Measurements from ENCODE around the gene PIBF1.

GRCh38 chr13:72959643-72960042 is 177.7 kb downstream of the PIBF1 start:
- TF ChIP-seq POLR2AphosphoS5 (IDR thresholded peaks at IDR 0.05) (no peak), CTCF (IDR thresholded peaks at IDR 0.05) (no peak)

Data from transverse colon (tissue), 4 donors.